ENCODE data around the gene GNAI3.

- TF ChIP-seq CTCF (IDR thresholded peaks at IDR 0.05; ENCODE audit: low read depth, low read length, poor library complexity, severe bottlenecking) (no peak), EZH2phosphoT487 (IDR thresholded peaks at IDR 0.05; ENCODE audit: borderline replicate concordance, low read length) (no peak)
Measured at GRCh38 chr1:109616391-109616790, 68.0 kb downstream of the GNAI3 start.
